Neural cell (in vitro differentiated cells): ENCODE results near the gene ATP2B1. TPM values are rescaled to one million over a fixed set of nuclear protein-coding genes. Genes with fewer than 3 reads are reported as not detected.

Experiments used
- H2AFZ ChIP-seq: fragments of 200-600, 300-800 bp; sonication (generic), shearing (Covaris generic); 2 replicates; pipeline ENCODE4 v1.6.0; 2014; ENCODE audit warnings: low read depth, mild to moderate bottlenecking, antibody characterized with exemption, low read length, moderate library complexity
- H3F3A ChIP-seq: fragments of 200-600 bp; shearing (Covaris generic); 2 replicates; pipeline ENCODE4 v1.6.1; 2016; ENCODE audit warnings: mild to moderate bottlenecking, moderate library complexity, mixed read lengths, antibody characterized with exemption, low read length; ENCODE audit not compliant: insufficient read depth, poor library complexity, severe bottlenecking
- H3K27ac ChIP-seq: fragments of 200-600, 300-800 bp; sonication (generic), shearing (Covaris generic); 2 replicates; pipeline ENCODE4 v1.5.1; 2014; ENCODE audit warnings: mild to moderate bottlenecking, low read length, moderate library complexity
- H3K27me3 ChIP-seq: fragments of 300-800, 200-600 bp; sonication (generic), shearing (Covaris generic); 2 replicates; pipeline ENCODE4 v1.6.0; 2014; ENCODE audit warnings: mild to moderate bottlenecking, low read depth, low read length, moderate library complexity; ENCODE audit not compliant: insufficient read depth
- H3K36me3 ChIP-seq: fragments of 300-800, 200-600 bp; sonication (generic), shearing (Covaris generic); 2 replicates; pipeline ENCODE4 v1.5.1; 2014; ENCODE audit warnings: mild to moderate bottlenecking, antibody characterized with exemption, low read length, moderate library complexity; ENCODE audit not compliant: insufficient read depth
- H3K4me2 ChIP-seq: fragments of 300-800, 200-600 bp; sonication (generic), shearing (Covaris generic); 2 replicates; pipeline ENCODE4 v1.6.0; 2014; ENCODE audit warnings: mild to moderate bottlenecking, low read length
- H3K4me3 ChIP-seq: fragments of 300-800, 200-600 bp; sonication (generic), shearing (Covaris generic); 2 replicates; pipeline ENCODE4 v1.5.1; 2014; ENCODE audit warnings: mild to moderate bottlenecking, low read length, moderate library complexity
- H3K79me2 ChIP-seq: fragments of 200-600 bp; shearing (Covaris generic); replicated peaks from 2 replicates; pipeline ENCODE4 v1.6.0; 2014; ENCODE audit warnings: mild to moderate bottlenecking, low read length, moderate library complexity; ENCODE audit not compliant: insufficient read depth
- H3K9ac ChIP-seq: fragments of 300-800, 200-600 bp; sonication (generic), shearing (Covaris generic); 2 replicates; pipeline ENCODE4 v1.6.1; 2016; ENCODE audit warnings: mild to moderate bottlenecking, low read length, mixed read lengths
- H3K9me2 ChIP-seq: fragments of 200-600 bp; shearing (Covaris generic); 2 replicates; pipeline ENCODE4 v1.6.1; 2016; ENCODE audit warnings: mild to moderate bottlenecking, low read length, mixed read lengths; ENCODE audit not compliant: insufficient read depth
- H3K9me3 ChIP-seq: fragments of 200-600, 300-800 bp; sonication (generic), shearing (Covaris generic); 2 replicates; pipeline ENCODE4 v1.6.1; 2016; ENCODE audit warnings: mild to moderate bottlenecking, mixed run types, low read length, moderate library complexity, mixed read lengths
- H4K20me1 ChIP-seq: fragments of 200-600 bp; shearing (Covaris generic); 2 replicates; pipeline ENCODE4 v1.6.1; 2016; ENCODE audit warnings: mild to moderate bottlenecking, mixed run types; ENCODE audit not compliant: insufficient read depth
- EP300 ChIP-seq: fragments of 450-650 bp; conservative IDR thresholded peaks from 2 replicates; pipeline ENCODE4 v1.6.1; 2014; ENCODE audit warnings: antibody characterized with exemption, mild to moderate bottlenecking, moderate library complexity; ENCODE audit not compliant: poor library complexity, severe bottlenecking
- EZH2 ChIP-seq: fragments of 200-600, 300-800 bp; shearing (Covaris generic), sonication (generic); IDR thresholded peaks from 2 replicates; pipeline ENCODE4 v1.6.1; 2014; ENCODE audit warnings: antibody characterized with exemption, low read length, borderline replicate concordance, mild to moderate bottlenecking; ENCODE audit not compliant: insufficient read depth, poor library complexity, severe bottlenecking
- MXI1 ChIP-seq: fragments of 450-650 bp; conservative IDR thresholded peaks from 2 replicates; pipeline ENCODE4 v1.6.1; 2014; ENCODE audit warnings: antibody characterized with exemption, mild to moderate bottlenecking; ENCODE audit not compliant: poor library complexity, severe bottlenecking
- POLR2AphosphoS5 ChIP-seq: IDR thresholded peaks from 2 replicates; pipeline ENCODE4 v1.6.1; 2012
- RAD21 ChIP-seq: fragments of 450-650 bp; conservative IDR thresholded peaks from 2 replicates; pipeline ENCODE4 v1.6.1; 2014; ENCODE audit warnings: antibody characterized with exemption, mild to moderate bottlenecking, moderate library complexity
- SMC3 ChIP-seq: fragments of 450-650 bp; conservative IDR thresholded peaks from 2 replicates; pipeline ENCODE4 v1.6.1; 2014; ENCODE audit warnings: antibody characterized with exemption, mild to moderate bottlenecking, moderate library complexity; ENCODE audit not compliant: poor library complexity
- TAF1 ChIP-seq: IDR thresholded peaks from 2 replicates; pipeline ENCODE4 v1.6.1; 2012; ENCODE audit warnings: low read depth
- polyA plus RNA-seq: library from polyadenylated mRNA; depleted of rRNA; stranded (reverse); fragments of >200 nt; gene quantifications from 2 replicates; pipeline ENCODE4 v1.2.3, GENCODE V29; 2014
- TF ChIP-seq, protein P1 (sequence below): fragments of 450-650 bp; IDR thresholded peaks from 2 replicates; pipeline ENCODE4 v1.5.1; 2014; ENCODE audit warnings: antibody characterized with exemption, mild to moderate bottlenecking, moderate library complexity; ENCODE audit not compliant: poor library complexity, severe bottlenecking
- TF ChIP-seq, protein P2 (sequence below): IDR thresholded peaks from 2 replicates; pipeline ENCODE4 v1.6.1; 2012; ENCODE audit warnings: borderline replicate concordance

Gene ATP2B1
- polyA plus RNA-seq, 1 donor from 2014 or later: 139 TPM

DNA sequence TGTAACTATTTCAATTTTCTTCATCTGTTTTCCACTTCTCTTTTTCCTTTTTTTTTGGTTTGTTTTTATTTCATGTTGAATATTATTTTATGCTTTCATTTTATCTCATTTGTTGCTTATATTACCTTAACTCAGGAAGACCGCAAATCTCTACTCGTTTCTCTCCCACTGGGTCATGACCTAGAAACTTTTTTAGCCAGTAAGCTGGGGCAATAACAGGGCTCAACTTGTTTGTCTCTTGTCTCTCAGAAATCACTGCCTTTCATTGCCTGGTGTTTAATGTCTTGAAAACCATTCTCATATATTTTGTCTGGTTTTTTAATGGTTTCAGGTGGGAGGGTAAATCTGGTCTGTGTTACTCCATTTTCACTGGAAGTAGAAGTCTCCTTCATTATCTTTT lies 36.6 kb upstream of the ATP2B1 start:
- no peak overlapping the region for H3K4me3 ChIP-seq
- no peak overlapping the region for H3K4me2 ChIP-seq
- H3K9ac ChIP-seq: no peak overlapping the region
- H3K9me3 ChIP-seq: no peaks in the 10 kb centered on the region
- H3F3A ChIP-seq: no peaks in the 10 kb centered on the region
- no peaks in the 10 kb centered on the region for H3K36me3 ChIP-seq
- no peaks in the 10 kb centered on the region for H4K20me1 ChIP-seq
- H2AFZ ChIP-seq: no peak overlapping the region
- TF ChIP-seq, protein P1, sequence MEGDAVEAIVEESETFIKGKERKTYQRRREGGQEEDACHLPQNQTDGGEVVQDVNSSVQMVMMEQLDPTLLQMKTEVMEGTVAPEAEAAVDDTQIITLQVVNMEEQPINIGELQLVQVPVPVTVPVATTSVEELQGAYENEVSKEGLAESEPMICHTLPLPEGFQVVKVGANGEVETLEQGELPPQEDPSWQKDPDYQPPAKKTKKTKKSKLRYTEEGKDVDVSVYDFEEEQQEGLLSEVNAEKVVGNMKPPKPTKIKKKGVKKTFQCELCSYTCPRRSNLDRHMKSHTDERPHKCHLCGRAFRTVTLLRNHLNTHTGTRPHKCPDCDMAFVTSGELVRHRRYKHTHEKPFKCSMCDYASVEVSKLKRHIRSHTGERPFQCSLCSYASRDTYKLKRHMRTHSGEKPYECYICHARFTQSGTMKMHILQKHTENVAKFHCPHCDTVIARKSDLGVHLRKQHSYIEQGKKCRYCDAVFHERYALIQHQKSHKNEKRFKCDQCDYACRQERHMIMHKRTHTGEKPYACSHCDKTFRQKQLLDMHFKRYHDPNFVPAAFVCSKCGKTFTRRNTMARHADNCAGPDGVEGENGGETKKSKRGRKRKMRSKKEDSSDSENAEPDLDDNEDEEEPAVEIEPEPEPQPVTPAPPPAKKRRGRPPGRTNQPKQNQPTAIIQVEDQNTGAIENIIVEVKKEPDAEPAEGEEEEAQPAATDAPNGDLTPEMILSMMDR: no peak
- no peak for TF ChIP-seq EP300
- TF ChIP-seq EZH2: no peak
- TF ChIP-seq MXI1: no peak
- TF ChIP-seq RAD21: no peak
- TF ChIP-seq POLR2AphosphoS5: no peak
- TF ChIP-seq, protein P2, sequence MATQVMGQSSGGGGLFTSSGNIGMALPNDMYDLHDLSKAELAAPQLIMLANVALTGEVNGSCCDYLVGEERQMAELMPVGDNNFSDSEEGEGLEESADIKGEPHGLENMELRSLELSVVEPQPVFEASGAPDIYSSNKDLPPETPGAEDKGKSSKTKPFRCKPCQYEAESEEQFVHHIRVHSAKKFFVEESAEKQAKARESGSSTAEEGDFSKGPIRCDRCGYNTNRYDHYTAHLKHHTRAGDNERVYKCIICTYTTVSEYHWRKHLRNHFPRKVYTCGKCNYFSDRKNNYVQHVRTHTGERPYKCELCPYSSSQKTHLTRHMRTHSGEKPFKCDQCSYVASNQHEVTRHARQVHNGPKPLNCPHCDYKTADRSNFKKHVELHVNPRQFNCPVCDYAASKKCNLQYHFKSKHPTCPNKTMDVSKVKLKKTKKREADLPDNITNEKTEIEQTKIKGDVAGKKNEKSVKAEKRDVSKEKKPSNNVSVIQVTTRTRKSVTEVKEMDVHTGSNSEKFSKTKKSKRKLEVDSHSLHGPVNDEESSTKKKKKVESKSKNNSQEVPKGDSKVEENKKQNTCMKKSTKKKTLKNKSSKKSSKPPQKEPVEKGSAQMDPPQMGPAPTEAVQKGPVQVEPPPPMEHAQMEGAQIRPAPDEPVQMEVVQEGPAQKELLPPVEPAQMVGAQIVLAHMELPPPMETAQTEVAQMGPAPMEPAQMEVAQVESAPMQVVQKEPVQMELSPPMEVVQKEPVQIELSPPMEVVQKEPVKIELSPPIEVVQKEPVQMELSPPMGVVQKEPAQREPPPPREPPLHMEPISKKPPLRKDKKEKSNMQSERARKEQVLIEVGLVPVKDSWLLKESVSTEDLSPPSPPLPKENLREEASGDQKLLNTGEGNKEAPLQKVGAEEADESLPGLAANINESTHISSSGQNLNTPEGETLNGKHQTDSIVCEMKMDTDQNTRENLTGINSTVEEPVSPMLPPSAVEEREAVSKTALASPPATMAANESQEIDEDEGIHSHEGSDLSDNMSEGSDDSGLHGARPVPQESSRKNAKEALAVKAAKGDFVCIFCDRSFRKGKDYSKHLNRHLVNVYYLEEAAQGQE: no peak
- TF ChIP-seq TAF1: no peak
- TF ChIP-seq SMC3: no peak
- no peak overlapping the region for H3K27ac ChIP-seq
- no peaks in the 10 kb centered on the region for H3K27me3 ChIP-seq
- no peaks in the 10 kb centered on the region for H3K9me2 ChIP-seq
- H3K79me2 ChIP-seq: no peaks in the 10 kb centered on the region

DNA sequence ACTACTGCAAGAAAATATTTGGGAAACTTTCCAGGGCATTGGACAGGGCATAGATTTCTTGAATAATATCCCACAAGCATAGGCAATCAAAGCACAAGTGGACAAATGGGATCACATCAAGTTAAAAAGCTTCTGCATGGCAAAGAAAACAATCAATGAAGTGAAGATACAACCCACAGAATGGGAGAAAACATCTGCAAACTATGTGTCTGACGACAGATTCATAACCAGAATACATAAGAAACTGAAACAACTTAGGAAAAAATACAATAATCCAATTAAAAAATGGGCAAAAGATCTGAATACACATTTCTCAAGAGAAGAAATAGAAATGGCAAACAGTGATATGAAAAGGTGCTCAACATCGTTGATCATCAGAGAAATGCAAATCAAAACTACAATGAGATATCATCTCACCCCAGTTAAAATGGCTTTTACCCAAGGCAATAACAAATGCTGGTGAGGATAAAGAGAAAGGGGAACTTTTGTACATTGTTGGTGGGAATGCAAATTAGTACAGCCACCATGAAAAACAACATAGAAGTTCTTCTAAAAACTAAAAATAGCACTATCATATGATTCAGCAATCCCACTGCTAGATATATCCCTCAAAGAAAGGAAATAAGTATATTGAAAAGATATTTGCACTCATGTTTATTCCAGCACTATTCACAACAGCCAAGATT lies 33.8 kb upstream of the ATP2B1 start:
- Histone ChIP-seq H3K4me3 (no peak overlapping the region), H3K36me3 (no peaks in the 10 kb centered on the region), H3F3A (no peaks in the 10 kb centered on the region), H2AFZ (no peak overlapping the region), H3K9me2 (no peaks in the 10 kb centered on the region), H3K27ac (no peak overlapping the region), H3K4me2 (no peak overlapping the region), H3K79me2 (no peaks in the 10 kb centered on the region), H3K9ac (no peak overlapping the region), H4K20me1 (no peaks in the 10 kb centered on the region), H3K27me3 (no peaks in the 10 kb centered on the region), H3K9me3 (no peaks in the 10 kb centered on the region)
- TF ChIP-seq EP300 (no peak), TAF1 (no peak), RAD21 (no peak), EZH2 (no peak), POLR2AphosphoS5 (no peak), SMC3 (no peak), MXI1 (no peak)
- TF ChIP-seq, protein P2: no peak
- TF ChIP-seq, protein P1: no peak
